HG02973 (cell line): Measurements from ENCODE around the gene GSPT1.

Source experiments
- ATAC-seq: cut with Tn5 transposase; IDR thresholded peaks from one replicate; pipeline ENCODE4 v1.9.1; 2021; ENCODE audit warnings: moderate library complexity; ENCODE audit not compliant: unreplicated experiment

The GSPT1 gene

DNA sequence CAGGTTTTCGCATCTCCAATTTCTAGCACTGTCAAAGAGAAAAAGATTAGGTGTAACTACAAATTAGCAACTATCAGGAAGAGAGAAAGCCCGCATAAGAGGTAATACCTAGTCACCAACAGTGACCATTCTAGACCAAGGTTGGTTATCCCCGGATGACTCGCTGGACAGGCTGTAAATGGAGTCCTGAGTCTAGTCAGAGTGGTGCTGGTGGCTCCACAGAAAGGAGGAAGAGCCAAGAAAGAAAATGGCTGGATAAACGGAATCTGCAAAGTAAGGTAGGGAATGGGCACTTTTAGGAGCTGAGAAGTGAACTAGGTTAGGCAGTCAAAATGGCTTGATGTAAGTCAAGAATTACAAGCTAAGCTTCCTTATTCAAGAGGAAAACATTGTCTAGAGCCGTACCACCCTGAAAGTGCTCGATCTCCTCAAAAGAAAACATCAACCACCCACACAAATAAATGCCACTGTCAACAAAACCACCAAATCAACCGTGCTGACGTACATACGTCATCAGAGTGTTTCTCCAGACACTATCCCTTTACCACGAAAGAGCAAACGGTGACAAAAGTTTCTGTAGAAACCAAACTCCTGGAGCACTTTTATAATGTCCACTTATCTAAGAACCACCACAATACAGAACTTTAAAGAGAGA lies 2.2 kb downstream of the GSPT1 start:
- no peak for ATAC-seq

DNA sequence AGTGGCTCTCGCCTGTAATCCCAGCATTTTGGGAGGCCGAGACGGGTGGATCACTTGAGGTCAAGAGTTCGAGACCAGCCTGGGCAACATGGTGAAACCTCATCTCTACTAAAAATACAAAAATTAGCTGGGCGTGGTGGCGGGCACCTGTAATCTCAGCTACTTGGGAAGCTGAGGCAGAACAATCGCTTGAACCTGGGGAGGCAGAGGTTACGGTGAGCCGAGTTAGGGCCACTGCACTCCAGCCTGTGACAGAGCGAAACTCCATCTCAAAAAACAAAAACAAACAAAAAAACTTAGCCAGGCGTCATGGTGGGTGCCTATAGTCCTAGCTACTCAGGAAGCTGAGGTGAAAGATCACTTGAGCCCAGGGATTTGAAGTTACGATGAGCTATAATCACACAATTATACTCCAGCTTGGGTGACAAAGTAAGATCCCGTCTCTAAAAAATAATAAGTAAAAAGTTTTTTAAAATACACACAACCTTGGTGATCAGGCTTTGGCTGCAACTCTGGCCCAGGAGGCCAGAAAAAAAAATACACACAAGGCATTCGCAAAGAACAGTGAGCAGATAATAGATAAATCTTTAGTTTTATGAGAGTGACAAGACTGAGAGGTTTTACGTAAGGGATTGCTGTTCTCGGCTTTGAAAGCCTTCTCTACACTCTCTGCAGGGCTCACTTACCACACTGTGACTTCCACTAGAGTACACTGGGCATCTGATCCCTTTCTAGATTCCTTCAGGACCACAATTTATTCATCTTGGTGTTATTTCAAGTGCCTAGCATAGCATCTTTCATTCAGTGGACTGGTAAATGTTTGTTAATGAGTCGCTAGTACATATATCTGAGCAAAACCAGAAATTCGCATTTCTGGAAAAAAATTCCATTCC lies 5.9 kb downstream of the GSPT1 start:
- ATAC-seq, result no peak

GRCh38 chr16:11907160-11907970 lies 8.4 kb downstream of the GSPT1 start:
- no peak for ATAC-seq

GRCh38 chr16:11903906-11904305 lies 11.8 kb downstream of the GSPT1 start:
- no peak for ATAC-seq

DNA sequence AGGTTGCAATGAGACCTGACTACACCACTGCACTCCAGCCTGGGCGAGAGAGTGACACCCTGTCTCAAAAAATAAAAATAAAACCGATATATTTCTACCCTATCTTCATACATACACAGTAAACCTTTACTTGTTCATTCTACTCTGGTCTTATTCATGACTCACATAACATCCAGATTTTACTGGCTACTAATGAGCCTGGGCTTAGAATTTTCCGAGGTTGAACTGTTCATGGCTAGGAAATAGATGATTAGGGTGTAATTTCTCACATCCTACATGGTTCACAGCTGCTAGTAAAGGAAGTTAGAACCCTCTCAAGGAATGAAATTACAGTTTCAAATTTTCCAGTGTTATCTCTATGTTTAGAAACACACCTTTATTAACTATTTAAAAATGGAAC lies 14.7 kb downstream of the GSPT1 start:
- no peak for ATAC-seq

DNA sequence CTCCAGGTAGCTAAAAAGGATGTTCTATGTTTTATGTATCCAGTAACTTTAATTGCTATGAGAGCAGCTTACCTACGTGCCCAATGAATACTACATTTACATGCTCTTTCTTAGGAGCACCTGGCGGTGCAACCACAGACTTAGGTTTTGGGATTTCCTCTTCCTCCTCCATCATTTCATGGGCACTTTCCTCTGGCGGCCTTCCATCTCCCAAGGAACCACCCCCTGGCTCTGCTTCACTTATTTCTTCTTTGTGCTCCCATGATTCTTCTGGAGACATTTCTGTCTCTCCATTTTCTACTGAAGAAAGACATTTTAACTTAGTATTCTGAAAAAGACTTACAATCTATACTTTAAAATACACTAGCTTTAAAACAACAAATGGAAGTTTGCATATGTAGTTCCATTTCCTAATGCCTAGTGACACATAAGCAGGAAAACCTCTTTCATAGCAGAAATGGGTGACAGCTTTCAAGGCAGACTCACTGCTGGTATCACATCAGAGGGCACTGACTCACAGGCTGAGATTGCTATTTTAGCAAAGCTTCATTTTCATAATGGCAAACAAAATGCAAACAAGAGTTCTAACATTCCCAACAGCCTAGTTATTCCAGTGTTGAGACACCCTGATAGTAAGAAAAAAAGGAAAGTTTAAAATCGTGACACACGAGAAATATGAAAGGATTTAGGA lies 19.1 kb downstream of the GSPT1 start:
- no peak for ATAC-seq

GRCh38 chr16:11893571-11893970 lies 22.2 kb downstream of the GSPT1 start:
- ATAC-seq, result no peak

DNA sequence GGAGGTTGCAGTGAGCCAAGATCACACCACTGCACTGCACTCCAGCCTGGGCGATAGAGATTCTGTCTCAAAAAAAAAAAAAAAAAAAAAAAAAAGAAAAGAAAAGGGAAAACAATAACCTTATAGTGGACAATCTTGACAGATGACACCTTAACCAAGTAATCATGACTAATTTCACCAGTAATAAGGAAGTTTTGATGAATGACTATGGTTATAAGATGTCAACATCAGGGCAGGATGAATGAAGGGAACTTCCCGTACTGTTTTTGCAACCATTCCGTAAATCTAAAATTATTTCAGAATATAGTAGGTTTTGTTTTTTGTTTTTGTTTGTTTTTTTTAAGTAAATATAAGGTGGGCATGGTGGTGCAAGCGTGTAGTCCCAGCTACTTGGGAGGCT lies 23.0 kb downstream of the GSPT1 start:
- ATAC-seq, result no peak

GRCh38 chr16:11890231-11890965 lies 25.4 kb downstream of the GSPT1 start:
- ATAC-seq, result no peak

- ATAC-seq, result no peak
Measured at GRCh38 chr16:11886881-11887280, 28.9 kb downstream of the GSPT1 start.

DNA sequence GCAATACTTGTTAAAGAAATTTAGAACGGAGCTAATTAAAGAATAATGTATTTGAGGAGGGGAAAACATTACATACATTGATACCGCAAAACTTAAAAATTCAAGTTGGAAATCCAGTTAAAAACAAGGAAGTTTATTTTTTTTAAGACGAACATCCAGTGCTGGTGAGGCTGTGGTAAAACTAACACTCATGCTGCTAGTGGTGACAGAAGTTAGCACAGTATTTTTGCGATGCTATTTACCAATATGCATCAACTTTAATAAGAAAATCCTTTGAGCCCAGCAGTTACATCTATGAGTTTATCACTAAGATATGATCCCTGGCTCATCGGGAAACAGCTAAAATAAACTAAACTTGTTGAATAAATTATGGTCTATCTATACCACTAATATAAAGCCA lies 31.7 kb downstream of the GSPT1 start:
- no peak for ATAC-seq

DNA sequence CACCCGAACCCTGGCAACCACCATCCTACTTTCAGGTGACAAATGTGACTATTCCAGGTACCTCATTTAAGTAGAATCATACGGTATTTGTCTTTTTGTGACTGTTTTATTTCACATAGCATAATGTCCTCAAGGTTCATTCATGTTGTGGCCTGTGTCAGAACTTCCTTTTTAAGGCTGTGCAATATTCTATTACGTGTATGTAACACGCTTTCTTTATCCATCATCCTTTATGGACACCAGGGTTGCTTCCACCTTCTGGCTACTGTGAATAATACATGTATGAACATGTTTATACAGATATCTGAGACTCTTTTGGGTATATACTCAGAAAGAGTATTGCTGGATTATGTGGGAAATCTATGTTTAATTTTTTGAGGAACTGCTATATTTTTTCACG lies 35.7 kb downstream of the GSPT1 start:
- no peak for ATAC-seq

DNA sequence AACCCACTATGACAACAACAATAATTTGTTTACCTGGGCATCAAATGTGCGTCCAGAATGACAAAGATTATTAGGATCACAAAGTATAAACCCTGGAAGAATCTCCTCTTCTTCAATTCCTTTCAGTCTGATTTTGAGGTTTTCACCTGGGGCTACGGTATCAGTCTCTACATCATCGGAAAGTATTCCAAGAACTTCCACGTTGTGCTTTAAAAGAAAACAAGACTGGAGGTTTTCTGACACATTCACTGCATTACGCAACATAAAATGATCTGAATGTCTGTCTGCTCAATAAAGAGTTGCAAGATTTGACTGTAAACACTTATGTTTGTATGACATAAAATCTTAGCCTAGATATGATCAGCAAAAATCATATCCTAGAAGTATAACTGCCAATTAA lies 38.4 kb downstream of the GSPT1 start:
- no peak for ATAC-seq

DNA sequence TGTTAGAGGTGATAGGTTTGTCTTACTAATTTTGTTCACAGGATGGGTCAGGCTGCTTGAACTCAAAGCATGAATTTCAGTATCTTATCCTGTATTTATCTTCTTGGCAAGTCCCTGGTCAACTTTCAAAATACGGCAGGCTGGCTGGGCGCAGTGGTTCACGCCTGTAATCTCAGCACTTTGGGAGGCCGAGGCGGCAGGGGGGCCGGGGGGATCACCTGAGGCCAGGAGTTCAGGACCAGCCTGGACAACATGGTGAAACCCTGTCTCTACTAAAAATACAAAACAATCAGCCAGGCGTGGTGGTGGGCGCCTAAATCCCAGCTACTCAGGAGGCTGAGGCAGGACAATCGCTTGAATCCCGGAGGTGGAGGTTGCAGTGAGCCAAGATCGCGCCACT lies 39.5 kb downstream of the GSPT1 start:
- ATAC-seq, result no peak

DNA sequence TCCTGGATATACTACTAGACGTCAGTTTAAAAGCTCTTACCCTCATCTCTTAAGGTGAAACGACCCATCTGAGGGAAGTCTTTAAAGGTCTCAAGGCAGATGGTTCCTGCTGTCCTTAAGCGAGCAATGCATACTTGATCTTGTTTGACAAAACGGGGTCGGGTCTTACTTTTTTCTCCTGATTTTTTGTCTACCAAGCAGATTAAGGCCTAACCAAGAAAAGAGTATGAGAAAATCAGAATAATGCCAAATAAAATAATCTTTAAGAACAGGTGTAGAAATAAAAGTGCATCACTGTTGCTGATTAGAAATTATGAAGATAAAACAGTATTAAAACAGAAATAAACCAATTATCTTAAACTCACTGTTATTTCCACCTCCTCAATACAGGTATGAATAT lies 40.0 kb downstream of the GSPT1 start:
- ATAC-seq, result no peak

DNA sequence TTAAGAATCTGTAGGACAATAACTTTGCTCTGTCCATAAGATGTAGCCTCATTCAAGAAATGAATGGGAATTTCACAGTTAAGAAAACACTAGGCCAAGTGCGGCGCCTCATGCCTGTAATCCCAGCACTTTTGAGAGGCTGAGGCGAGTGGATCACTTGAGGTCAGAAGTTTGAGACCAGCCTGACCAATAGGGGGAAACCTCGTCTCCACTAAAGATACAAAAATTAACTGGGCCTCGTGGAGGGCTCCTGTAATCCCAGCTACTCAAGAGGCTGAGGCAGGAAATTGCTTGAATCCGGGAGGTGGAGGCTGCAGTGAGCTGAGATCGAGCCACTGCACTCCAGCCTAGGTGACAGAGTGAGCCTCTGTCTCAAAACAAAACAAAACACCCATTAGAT lies 44.6 kb downstream of the GSPT1 start:
- no peak for ATAC-seq

- ATAC-seq, result no peak
Measured at GRCh38 chr16:11870399-11870798, 45.4 kb downstream of the GSPT1 start.

- no peak for ATAC-seq
Measured at GRCh38 chr16:11869353-11870228, 46.2 kb downstream of the GSPT1 start.

GRCh38 chr16:11868412-11868980 lies 47.3 kb downstream of the GSPT1 start:
- no peak for ATAC-seq
